GM18909 (cell line): Measurements from ENCODE around the gene PRTG.
A peak's percentile ranks its signal among the peaks of the same experiment; 100 is the strongest.
"Not testable (repeated sequence)": the region's sequence is repeated elsewhere in the genome, so short reads cannot be mapped to it uniquely, and the experiment has no call there.

Experiments
- ATAC-seq: cut with Tn5 transposase; IDR thresholded peaks from one replicate; pipeline ENCODE4 v1.9.1; 2021; ENCODE audit warnings: mild to moderate bottlenecking; ENCODE audit not compliant: unreplicated experiment, poor library complexity

PRTG gene, protein sequence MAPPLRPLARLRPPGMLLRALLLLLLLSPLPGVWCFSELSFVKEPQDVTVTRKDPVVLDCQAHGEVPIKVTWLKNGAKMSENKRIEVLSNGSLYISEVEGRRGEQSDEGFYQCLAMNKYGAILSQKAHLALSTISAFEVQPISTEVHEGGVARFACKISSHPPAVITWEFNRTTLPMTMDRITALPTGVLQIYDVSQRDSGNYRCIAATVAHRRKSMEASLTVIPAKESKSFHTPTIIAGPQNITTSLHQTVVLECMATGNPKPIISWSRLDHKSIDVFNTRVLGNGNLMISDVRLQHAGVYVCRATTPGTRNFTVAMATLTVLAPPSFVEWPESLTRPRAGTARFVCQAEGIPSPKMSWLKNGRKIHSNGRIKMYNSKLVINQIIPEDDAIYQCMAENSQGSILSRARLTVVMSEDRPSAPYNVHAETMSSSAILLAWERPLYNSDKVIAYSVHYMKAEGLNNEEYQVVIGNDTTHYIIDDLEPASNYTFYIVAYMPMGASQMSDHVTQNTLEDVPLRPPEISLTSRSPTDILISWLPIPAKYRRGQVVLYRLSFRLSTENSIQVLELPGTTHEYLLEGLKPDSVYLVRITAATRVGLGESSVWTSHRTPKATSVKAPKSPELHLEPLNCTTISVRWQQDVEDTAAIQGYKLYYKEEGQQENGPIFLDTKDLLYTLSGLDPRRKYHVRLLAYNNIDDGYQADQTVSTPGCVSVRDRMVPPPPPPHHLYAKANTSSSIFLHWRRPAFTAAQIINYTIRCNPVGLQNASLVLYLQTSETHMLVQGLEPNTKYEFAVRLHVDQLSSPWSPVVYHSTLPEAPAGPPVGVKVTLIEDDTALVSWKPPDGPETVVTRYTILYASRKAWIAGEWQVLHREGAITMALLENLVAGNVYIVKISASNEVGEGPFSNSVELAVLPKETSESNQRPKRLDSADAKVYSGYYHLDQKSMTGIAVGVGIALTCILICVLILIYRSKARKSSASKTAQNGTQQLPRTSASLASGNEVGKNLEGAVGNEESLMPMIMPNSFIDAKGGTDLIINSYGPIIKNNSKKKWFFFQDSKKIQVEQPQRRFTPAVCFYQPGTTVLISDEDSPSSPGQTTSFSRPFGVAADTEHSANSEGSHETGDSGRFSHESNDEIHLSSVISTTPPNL

DNA sequence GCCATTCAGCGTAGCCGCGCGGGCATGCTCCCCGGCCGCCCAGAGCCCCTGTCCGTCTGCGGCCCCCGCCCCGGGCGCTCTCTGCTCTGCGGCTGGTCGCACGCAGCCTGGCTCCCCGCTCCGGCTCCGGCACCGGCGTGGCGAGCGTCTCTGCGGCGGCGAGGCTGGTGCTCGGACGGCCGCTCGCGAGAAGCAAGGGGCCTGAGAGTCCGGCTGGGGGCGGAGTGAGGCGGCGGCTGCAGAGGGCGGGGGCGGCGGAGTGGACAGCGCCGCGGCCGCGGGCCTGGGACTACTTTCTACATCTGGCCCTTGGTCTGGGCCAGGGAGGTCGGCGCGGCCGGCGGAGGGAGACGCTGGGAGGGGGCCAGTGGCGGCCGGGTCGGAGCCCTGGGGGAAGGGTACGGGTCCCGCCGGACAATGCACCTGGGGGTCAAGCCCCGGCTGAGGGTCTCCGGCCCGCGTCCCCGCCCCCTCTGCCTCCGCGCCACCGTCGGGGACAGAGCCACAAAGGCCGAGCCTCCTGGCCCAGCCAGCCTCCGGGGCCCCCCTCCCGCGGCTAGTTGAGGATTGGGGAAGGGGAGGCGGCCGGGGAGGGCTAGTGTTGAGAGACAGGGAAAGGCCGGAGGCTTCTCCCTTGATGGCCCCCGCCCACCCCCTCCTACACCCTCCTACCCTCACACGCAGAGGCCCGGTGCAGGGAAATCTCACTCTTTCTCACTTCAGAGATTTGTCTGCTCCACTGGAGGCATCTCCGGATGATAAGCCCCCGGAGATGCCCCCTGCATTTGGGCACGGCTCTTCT is at the start of gene PRTG:
Gene PRTG, minus strand, starts transcription at position 226 of the 802 bp plus-strand sequence. Its CDS starts 221 bp downstream, at position 5.
- ATAC-seq = no peak

DNA sequence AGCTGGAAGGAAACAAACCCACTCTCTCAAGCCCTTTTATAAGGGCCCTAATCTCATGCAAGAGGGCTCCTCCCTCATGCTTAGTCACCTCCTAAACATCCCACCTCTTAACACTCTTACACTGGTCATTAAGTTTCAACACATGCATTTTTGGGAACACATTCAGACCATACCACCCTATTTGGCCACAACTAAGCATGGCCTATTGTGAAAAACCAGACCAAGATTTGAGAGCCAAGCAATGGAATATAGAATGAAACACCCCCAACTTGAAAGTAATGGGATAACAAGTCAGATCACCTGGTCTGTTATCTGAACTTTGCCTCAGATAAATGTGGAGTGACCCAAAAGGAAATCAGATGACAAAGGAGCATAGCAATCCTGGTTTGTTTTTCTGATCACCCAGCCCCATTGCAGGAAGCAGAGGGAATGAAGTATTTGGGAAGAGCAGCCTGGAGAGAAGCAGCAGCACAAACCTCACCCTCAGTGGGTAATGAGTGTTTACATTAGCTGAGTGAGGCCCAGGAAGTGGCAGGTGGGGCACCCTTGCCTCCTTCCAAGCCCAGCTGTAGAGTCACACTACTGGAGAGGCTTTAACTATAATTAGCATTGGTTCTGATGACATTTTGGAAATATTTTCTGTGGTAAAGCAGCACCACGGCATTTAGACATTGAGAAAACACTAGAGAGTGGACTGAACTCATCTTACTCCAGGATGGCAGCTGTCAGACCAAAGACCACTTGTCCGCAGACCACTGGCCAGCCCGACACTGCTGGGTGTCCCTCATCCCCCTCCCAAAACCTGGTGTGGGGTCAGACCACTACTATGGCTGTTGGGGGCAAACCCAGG is 48.8 kb upstream of the PRTG start:
- no peak for ATAC-seq

DNA sequence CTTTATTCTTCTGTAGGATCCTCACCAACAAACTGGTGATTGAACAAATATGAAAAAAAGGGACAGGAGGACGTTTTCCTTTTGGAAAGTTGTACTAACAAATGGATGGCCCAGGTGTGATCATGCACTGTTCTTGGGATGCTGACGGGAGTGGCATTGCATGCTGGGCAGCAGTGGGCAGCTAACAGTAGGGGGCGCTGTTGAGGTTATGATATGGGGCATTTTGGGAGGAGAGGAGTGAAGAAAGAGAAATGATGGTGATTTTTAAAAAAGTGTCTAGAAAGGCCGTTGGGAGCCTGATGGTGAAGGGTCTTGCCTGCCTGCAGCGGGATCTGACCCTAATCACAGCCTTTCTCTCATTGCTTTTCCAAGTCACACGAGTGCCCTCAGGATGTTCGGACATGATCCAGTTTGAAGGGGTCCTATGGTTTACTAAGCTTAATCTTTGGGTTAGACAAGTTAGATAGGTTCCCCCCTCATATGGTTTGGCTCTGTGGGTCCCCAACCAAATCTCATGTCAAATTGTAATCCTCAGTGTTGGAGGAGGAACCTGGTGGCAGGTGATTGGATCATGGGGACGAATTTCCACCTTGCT is 46.2 kb upstream of the PRTG start:
- ATAC-seq = no peak

DNA sequence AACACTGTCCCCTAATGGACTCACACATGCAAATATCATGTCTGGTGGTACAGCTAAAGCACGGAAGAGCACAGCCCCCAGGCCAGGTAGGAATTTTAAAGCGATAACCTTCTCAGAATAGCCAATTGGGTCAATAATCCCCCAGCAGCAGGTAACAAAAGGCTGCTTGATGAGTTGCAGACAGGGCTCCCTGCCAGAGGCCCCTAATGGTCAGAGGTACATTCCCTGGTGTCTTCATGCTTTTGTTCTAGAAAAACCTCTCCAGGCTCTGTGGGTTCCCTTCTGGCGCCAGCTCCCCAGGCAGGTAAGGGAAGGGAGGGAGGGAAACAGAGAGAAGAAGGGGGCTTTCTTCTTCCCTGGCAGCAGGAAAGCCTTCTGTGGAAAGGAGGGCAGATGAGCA is 43.4 kb upstream of the PRTG start:
- ATAC-seq = no peak

DNA sequence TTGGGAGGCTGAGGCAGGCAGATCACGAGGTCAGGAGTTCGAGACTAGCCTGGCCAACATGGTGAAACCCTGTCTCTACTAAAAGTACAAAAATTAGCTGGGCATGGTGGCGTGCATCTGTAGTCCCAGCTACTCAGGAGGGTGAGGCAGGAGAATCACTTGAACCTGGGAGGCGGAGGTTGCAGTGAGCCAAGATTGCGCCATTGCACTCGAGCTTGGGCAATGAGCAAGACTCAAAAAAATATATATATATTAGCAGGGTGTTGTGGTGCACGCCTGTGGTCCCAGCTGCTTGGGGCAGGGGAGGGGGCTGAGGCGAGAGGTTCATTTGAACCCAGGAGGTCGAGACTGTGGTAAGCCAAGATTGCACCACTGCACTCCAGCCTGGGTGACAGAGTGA is 42.6 kb upstream of the PRTG start:
- ATAC-seq = not testable (repeated sequence)

DNA sequence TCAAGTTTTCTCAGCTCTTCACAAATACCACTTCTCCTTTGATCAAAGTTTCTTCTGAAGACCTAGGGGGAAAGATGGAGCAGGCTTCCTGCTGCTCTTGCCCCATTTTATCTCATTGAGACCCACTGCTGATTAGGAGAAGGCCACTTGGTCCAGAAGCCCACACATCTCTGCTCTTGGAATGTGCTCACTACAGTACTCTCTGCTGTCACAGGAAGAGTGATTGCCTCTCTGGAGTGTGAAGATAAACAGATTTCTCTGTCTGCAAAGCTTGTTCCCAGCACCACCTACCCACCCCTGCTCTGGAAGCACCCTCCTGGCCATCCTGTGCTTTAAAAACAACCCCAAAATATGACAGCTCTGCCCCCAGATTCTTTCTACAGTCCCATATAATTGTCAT is 41.3 kb upstream of the PRTG start:
- no peak for ATAC-seq

DNA sequence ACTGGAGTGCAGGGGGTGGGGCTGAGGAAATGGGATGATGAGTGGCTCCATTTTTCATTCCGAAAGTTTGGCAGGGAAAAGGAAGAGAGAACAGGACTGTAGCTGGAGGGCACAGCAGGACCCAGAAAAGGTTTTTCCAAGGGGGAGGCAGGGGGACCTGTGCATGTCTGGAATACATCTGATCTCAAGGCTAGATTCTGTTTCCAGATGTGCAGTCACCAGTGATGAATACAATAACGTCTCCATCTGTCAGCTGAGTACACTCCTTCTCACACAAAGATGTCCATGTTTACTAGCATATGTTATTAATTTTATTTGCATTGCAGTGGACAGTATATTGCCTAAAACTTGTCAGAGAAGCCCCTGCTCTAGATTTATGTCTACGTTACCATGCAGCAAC is 39.9 kb upstream of the PRTG start:
- no peak for ATAC-seq

DNA sequence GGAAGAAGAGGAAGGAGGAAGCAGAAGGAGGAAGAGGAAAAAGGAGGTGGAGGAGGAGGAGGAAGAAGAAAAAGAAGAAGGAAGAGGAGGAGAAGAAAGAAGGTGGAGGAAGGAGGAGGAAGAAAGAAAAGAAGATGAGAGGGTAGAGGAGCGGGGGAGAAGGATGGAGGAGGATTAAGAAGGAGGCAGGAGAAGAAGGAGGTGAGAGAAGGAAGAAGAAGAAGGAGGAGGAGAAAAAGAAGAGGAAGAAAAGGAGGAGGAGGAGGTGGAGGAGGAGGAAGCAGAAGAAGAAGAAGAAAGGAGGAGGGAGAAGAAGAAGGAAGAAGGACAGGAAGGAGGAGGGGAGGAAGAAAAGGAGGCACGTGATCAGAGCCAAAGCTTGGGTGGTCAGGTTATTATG is 37.3 kb upstream of the PRTG start:
- ATAC-seq = no peak

DNA sequence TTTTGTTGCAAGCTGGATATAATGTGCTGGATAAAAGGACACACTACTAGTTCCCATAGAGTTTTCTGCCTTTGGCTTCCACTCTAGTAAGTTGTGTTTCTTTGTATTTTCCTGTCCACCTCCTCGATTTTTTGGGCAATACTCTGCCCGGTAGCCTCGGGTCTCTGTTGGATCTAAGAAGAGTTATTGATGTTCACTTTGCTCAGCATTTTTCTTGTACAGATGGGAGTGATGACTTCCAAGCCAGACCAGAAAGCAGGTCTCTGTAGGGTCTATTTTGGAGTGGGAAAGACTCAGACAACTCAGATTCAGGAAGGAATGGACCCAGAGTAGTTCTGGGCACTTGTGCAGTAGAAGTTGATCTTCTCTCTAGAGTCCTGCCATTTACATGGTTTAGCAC is 36.0 kb upstream of the PRTG start:
- ATAC-seq = no peak

DNA sequence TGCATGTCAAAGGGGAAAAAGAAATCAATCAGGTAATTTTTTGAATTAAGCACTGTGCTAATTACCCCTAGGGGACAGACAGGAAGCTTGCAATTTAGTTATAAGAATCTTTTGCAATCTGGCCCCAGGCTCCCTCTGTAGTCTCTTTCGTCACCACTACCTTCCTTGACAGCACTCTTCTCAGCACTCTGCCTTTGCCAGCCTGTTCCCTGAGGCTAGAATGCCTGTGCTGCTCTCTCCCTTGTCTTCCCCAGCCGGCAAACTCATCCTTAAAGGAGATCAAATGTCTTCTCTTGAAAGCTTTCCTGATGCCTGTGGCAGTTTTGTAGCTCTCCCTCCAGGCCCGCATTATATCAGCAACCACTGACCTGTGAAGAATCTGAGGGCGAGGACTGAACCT is 32.4 kb upstream of the PRTG start:
- no peak for ATAC-seq

DNA sequence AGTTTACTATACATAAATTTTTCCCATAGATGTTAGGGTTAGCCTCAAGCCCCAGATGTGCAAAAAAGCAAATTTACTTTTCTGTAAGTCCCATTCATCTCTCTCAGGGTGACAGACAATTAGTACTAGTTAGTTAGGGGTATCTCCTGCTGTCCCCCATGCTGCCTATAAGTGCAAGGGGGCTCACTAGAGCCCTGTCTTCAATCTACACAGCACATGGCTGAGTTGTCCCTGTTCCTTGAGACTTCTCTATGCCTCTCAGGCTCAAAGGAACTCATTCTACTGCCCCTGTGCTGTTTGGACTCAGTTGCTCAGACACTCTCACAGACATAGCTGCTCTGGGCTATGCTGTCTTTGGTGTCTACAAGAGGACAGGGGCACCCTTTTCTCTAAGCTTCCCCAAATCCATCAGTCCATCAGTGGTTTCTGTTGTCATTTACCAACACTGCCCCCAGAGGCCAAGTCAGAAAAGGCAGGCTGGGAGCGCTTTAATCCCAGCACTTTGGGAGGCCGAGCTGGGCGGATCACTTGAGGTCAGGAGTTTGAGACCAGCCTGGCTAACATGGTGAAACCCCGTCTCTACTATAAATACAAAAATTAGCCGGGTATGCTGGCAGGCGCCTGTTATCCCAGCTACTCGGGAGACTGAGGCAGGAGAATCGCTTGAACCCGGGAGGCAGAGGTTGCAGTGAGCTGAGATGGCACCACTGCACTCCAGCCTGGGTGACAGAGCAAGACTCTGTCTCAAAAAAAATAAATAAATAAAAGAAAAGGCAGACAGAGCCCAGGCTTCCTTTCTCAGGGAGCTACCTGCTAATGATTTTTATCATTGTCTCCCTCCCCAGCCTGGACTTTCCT is 31.4 kb upstream of the PRTG start:
- peak; percentile 66 for ATAC-seq

DNA sequence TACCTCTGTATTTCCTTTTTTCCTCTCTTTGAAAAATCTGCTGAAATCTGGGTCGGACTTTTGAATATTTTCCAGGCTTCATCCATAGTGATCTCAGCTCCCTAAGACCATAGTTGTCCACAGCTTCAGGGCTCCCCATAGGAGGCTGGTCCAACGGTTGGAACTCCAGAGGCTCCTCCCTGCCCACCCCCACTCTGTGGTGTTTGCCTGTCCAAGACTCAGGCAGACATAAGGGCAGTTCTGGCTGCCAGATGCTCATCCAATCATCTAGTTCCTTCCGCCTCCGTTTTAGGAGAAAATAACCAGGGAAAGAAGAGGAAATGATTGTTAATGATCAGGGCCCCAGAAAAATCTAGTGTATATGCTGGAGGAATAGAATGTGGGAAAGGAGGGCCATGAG is 27.9 kb upstream of the PRTG start:
- no peak for ATAC-seq

DNA sequence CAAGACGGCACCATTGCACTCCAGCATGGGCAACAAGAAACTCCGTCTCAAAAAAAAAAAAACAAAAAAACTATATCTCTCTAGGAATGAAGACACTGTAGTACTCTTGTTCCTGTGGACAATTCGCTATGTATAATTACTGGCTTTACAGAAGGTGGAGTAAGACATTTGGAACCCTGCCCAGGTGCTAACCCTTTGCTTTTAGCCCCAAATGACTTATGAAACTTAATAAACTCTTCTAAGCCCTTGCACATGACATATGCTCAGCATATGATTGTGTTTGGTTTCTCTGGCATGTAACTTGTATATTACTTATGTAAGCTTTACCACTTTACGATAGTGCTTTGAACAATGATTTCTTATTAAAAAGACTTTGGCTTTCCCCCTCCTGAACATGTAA is 27.3 kb upstream of the PRTG start:
- no peak for ATAC-seq

DNA sequence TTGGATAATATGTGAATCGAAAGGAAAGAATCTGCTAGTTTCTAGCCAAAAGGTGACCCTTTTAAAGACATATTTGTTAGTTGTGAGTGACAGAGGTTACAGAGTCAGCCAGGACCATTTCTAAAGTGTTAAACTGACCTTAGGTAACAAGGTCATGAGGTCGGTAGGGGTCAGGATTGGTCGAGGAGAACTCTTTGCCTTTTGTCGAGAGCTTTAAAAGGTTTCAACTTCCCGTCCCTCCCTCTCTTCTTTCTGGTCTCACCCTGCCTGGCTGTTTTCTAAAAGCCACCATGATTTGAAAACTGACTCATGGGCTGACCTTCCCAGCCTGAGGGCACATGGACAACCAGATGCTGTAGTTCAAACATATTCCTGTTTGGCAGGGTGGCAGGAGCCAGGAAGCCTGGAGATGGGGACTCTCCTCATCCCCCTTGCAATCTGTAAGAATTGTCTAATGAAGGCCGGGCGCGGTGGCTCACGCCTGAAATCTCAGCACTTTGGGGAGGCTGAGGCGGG is 25.8 kb upstream of the PRTG start:
- ATAC-seq = no peak

DNA sequence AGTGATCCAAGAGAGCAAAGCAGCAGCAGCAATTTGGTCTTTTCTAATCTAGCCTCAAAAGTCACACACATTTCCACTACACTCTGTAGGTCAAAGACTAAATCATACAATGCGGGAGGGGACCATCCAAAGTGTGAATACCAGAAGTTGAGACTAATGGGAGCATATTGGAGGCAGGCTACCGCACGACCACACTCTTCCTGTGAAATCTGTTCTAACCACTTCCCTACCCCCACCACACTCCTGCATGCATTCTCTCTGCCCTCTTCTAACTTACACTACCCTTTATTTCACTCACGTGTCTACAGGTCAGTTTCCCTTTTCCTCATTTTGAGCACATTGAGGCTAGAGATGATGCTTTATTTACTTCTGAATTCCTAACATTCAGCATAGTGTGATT is 23.7 kb upstream of the PRTG start:
- ATAC-seq = no peak

DNA sequence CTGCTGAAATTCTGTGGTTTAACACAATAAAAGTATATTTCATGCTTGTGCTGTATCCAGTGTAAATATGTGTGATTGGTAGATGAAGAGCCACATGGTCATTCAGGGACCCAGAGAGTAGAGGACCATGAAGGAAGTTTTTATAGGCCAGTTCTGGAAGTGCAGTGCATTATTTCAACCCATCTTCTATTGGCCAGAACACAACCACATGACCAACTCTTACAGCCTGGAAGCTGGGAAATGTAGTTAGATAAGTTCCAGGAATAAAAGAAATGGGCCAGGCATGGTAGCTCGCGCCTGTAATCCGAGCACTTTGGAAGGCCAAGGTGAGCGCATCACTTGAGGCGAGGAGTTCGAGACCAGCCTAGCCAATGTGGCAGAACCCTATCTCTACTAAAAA is 21.4 kb upstream of the PRTG start:
- ATAC-seq = no peak

DNA sequence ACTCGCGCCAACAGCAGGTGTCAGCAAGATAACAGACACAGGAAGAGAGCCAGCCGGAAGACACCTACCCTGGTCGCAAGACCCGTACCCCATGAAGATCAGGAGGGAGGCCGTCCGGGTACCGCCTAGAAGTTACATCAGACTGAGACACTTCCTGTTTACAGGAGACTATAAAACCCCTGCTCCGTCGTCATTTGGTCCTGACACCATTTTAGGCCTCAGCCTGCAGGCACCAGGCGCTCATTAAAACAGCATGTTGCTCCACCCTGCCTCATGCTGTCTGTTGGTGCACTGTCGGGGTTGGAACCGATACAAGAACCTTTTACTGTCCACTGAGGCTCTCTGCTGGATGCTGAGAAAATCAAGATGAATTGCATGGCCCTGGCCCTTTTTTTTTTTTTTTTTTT is 15.6 kb upstream of the PRTG start:
- no peak for ATAC-seq

DNA sequence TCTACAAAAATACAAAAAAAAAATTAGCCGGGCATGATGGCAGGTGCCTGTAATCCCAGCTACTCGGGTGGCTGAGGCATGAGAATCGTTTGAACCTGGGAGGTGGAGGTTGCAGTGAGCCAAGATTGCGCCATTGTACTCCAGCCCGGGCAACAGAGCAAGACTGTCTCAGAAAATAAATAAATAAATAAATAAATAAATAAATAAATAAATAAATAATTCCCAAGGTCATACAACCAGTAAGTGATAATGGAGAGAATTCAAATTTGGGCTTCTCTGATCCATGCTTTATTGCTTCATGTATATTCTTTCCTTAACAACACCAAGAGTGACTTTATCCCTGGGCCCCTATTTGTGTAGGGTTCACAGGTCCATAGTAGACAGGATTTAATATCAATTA is 10.5 kb upstream of the PRTG start:
- not testable (repeated sequence) for ATAC-seq
